DND-41 (cell line): Measurements from ENCODE around the gene KCNIP4.

Experiments
- ATAC-seq: fragments of 200-7000 bp; cut with Tn5 transposase; 3 replicates; pipeline ENCODE4 v1.9.1; 2021; ENCODE audit warnings: low read depth; ENCODE audit not compliant: insufficient read depth
- DNase-seq: peaks from one replicate; pipeline ENCODE4 v3.0.0-alpha.2; 2020
- H2AFZ ChIP-seq: 2 replicates; pipeline ENCODE4 v1.6.0; 2012; ENCODE audit warnings: low read depth, low read length
- H3K27ac ChIP-seq: 2 replicates; pipeline ENCODE4 v1.5.1; 2012; ENCODE audit warnings: low read length, inconsistent platforms
- H3K27me3 ChIP-seq: fragments of 200-600 bp; sonication (generic); 2 replicates; pipeline ENCODE4 v1.6.0; 2012; ENCODE audit warnings: low read length, mild to moderate bottlenecking, inconsistent platforms; ENCODE audit not compliant: insufficient read depth, poor library complexity
- H3K36me3 ChIP-seq: 2 replicates; pipeline ENCODE4 v1.5.1; 2012; ENCODE audit warnings: low read length, inconsistent platforms; ENCODE audit not compliant: insufficient read depth
- H3K4me1 ChIP-seq: 2 replicates; pipeline ENCODE4 v1.5.1; 2012; ENCODE audit warnings: mild to moderate bottlenecking, low read length; ENCODE audit not compliant: insufficient read depth
- H3K4me2 ChIP-seq: 2 replicates; pipeline ENCODE4 v1.6.0; 2012; ENCODE audit warnings: mild to moderate bottlenecking, moderate library complexity, low read length, inconsistent platforms; ENCODE audit not compliant: insufficient read depth
- H3K4me3 ChIP-seq, 2 experiments: fragments of 200-600 bp in 1 of 2; shearing (Covaris generic) in 1 of 2; 2 replicates each; pipeline ENCODE4 v1.5.1; 2012 to 2016; ENCODE audit warnings: inconsistent platforms in 2 of 2, low read length in 2 of 2, mild to moderate bottlenecking in 2 of 2, low read depth in 1 of 2, moderate library complexity in 1 of 2
- H3K79me2 ChIP-seq: 2 replicates; pipeline ENCODE4 v1.6.0; 2012; ENCODE audit warnings: low read length, inconsistent platforms; ENCODE audit not compliant: insufficient read depth
- H3K9ac ChIP-seq: 2 replicates; pipeline ENCODE4 v1.6.0; 2012; ENCODE audit warnings: low read depth, mild to moderate bottlenecking, inconsistent platforms, low read length, moderate library complexity
- H3K9me3 ChIP-seq: 2 replicates; pipeline ENCODE4 v1.5.1; 2012; ENCODE audit warnings: low read length, moderate library complexity, mild to moderate bottlenecking, inconsistent platforms; ENCODE audit not compliant: insufficient read depth, severe bottlenecking
- H4K20me1 ChIP-seq: 2 replicates; pipeline ENCODE4 v1.6.0; 2012; ENCODE audit warnings: low read length; ENCODE audit not compliant: insufficient read depth
- CTCF ChIP-seq: IDR thresholded peaks from 2 replicates; pipeline ENCODE4 v1.5.1; 2012; ENCODE audit warnings: borderline replicate concordance, low read length, moderate library complexity, mild to moderate bottlenecking; ENCODE audit not compliant: poor library complexity, severe bottlenecking; ENCODE audit errors: extremely low read depth
- EZH2 ChIP-seq: IDR thresholded peaks from 3 replicates; pipeline ENCODE4 v1.6.1; 2012; ENCODE audit warnings: borderline replicate concordance, low read depth, mild to moderate bottlenecking, moderate library complexity, low read length, inconsistent platforms; ENCODE audit not compliant: severe bottlenecking

The KCNIP4 gene

GRCh38 chr4:21177092-21177491, 771.5 kb downstream of the KCNIP4 start:
- H3K36me3 ChIP-seq, result no peaks in the 10 kb centered on the region
- no peak for TF ChIP-seq CTCF
- TF ChIP-seq EZH2, result no peak
- no peaks in the 10 kb centered on the region for H3K27me3 ChIP-seq
- no peak overlapping the region for H3K4me2 ChIP-seq
- no peak overlapping the region for H3K27ac ChIP-seq
- H3K4me3 ChIP-seq, result no peak overlapping the region
- no peak overlapping the region for H3K9ac ChIP-seq
- H2AFZ ChIP-seq, result no peak overlapping the region
- DNase-seq, result no peak
- no peaks in the 10 kb centered on the region for H3K4me1 ChIP-seq
- no peak for ATAC-seq
- H3K9me3 ChIP-seq, result no peaks in the 10 kb centered on the region
- no peaks in the 10 kb centered on the region for H3K79me2 ChIP-seq
- H4K20me1 ChIP-seq, result no peaks in the 10 kb centered on the region

GRCh38 chr4:21167711-21168110, 780.9 kb downstream of the KCNIP4 start:
- Histone ChIP-seq H2AFZ (no peak overlapping the region), H3K9ac (no peak overlapping the region), H3K27me3 (no peaks in the 10 kb centered on the region), H3K79me2 (no peaks in the 10 kb centered on the region), H4K20me1 (no peaks in the 10 kb centered on the region), H3K4me2 (no peak overlapping the region), H3K9me3 (no peaks in the 10 kb centered on the region), H3K36me3 (no peaks in the 10 kb centered on the region), H3K4me3 (no peak overlapping the region), H3K4me1 (no peaks in the 10 kb centered on the region), H3K27ac (no peak overlapping the region)
- ATAC-seq (no peak), DNase-seq (no peak)
- TF ChIP-seq CTCF, result no peak
- TF ChIP-seq EZH2, result no peak

- TF ChIP-seq CTCF, result no peak
- Histone ChIP-seq H4K20me1 (no peaks in the 10 kb centered on the region), H3K9ac (no peak overlapping the region), H3K4me2 (no peak overlapping the region), H3K27ac (no peak overlapping the region), H3K4me1 (no peaks in the 10 kb centered on the region), H3K27me3 (no peaks in the 10 kb centered on the region), H3K36me3 (no peaks in the 10 kb centered on the region), H3K4me3 (no peak overlapping the region), H2AFZ (no peak overlapping the region), H3K79me2 (no peaks in the 10 kb centered on the region), H3K9me3 (no peaks in the 10 kb centered on the region)
- DNase-seq, result no peak
- ATAC-seq, result no peak
Observed at GRCh38 chr4:21155367-21155766, 793.2 kb downstream of the KCNIP4 start.

GRCh38 chr4:21139327-21139726, 809.2 kb downstream of the KCNIP4 start:
- H2AFZ ChIP-seq, result no peak overlapping the region
- H3K36me3 ChIP-seq, result no peaks in the 10 kb centered on the region
- DNase-seq (no peak), ATAC-seq (no peak)
- H3K9me3 ChIP-seq, result no peaks in the 10 kb centered on the region
- H3K4me2 ChIP-seq, result no peak overlapping the region
- TF ChIP-seq EZH2 (no peak), CTCF (no peak)
- H3K27ac ChIP-seq, result no peak overlapping the region
- no peaks in the 10 kb centered on the region for H4K20me1 ChIP-seq
- no peaks in the 10 kb centered on the region for H3K27me3 ChIP-seq
- no peak overlapping the region for H3K4me3 ChIP-seq
- no peaks in the 10 kb centered on the region for H3K4me1 ChIP-seq
- H3K79me2 ChIP-seq, result no peaks in the 10 kb centered on the region
- H3K9ac ChIP-seq, result no peak overlapping the region
